HG03558 (cell line): ENCODE measurements around the gene PRR18.
A peak's percentile ranks its signal among the peaks of the same experiment; 100 is the strongest.
"Not testable (repeated sequence)": the region's sequence is repeated elsewhere in the genome, so short reads cannot be mapped to it uniquely, and the experiment has no call there.

Experiments
- ATAC-seq: cut with Tn5 transposase; IDR thresholded peaks from one replicate; pipeline ENCODE4 v1.9.1; 2021; ENCODE audit warnings: moderate number of reproducible peaks; ENCODE audit not compliant: unreplicated experiment; ENCODE audit errors: extremely low read depth

Gene PRR18

GRCh38 chr6:166308033-166308768 lies at the start of gene PRR18:
PRR18 (minus strand) TSS chr6:166308392; CDS start chr6:166308142, 250 bp downstream.
- ATAC-seq, result no peak

GRCh38 chr6:166355552-166355951 lies 47.4 kb upstream of the PRR18 start:
- no peak for ATAC-seq

GRCh38 chr6:166354965-166355364 lies 46.8 kb upstream of the PRR18 start:
- ATAC-seq, result no peak

- no peak for ATAC-seq
Observed at GRCh38 chr6:166354143-166354542, 46.0 kb upstream of the PRR18 start.

- no peak for ATAC-seq
Observed at GRCh38 chr6:166353507-166353906, 45.3 kb upstream of the PRR18 start.

GRCh38 chr6:166352923-166353322 lies 44.7 kb upstream of the PRR18 start:
- no peak for ATAC-seq

GRCh38 chr6:166351715-166352285 lies 43.6 kb upstream of the PRR18 start:
- ATAC-seq, result peak; percentile 74

- no peak for ATAC-seq
Observed at GRCh38 chr6:166348305-166348949, 40.2 kb upstream of the PRR18 start.

GRCh38 chr6:166346965-166347364 lies 38.8 kb upstream of the PRR18 start:
- ATAC-seq, result no peak

- ATAC-seq, result no peak
Observed at GRCh38 chr6:166346449-166346848, 38.3 kb upstream of the PRR18 start.

GRCh38 chr6:166345672-166346071 lies 37.5 kb upstream of the PRR18 start:
- not testable (repeated sequence) for ATAC-seq

- not testable (repeated sequence) for ATAC-seq
Observed at GRCh38 chr6:166344921-166345320, 36.7 kb upstream of the PRR18 start.

- ATAC-seq, result no peak
Observed at GRCh38 chr6:166344240-166344639, 36.0 kb upstream of the PRR18 start.

GRCh38 chr6:166343150-166343487 lies 34.9 kb upstream of the PRR18 start:
- peak; percentile 20 for ATAC-seq

- ATAC-seq, result peak; percentile 69
Observed at GRCh38 chr6:166342349-166343149, 34.4 kb upstream of the PRR18 start, which contains the start of gene SFT2D1. SFT2D1 (minus strand) TSS chr6:166342545; CDS start chr6:166342481, 64 bp downstream.

GRCh38 chr6:166341977-166342348 lies 33.8 kb upstream of the PRR18 start:
- no peak for ATAC-seq

- no peak for ATAC-seq
Observed at GRCh38 chr6:166341464-166341863, 33.3 kb upstream of the PRR18 start.

GRCh38 chr6:166338854-166339253 lies 30.7 kb upstream of the PRR18 start:
- no peak for ATAC-seq

GRCh38 chr6:166336847-166337246 lies 28.7 kb upstream of the PRR18 start:
- no peak for ATAC-seq

GRCh38 chr6:166335378-166336302 lies 27.4 kb upstream of the PRR18 start:
- ATAC-seq, result peak; percentile 33
